ENCODE results near the gene DHCR24. TPM values are rescaled to one million over a fixed set of nuclear protein-coding genes. Genes with fewer than 3 reads are reported as not detected.

Gene DHCR24
- polyA plus RNA-seq, 1 experiment: 60.5 TPM

DNA sequence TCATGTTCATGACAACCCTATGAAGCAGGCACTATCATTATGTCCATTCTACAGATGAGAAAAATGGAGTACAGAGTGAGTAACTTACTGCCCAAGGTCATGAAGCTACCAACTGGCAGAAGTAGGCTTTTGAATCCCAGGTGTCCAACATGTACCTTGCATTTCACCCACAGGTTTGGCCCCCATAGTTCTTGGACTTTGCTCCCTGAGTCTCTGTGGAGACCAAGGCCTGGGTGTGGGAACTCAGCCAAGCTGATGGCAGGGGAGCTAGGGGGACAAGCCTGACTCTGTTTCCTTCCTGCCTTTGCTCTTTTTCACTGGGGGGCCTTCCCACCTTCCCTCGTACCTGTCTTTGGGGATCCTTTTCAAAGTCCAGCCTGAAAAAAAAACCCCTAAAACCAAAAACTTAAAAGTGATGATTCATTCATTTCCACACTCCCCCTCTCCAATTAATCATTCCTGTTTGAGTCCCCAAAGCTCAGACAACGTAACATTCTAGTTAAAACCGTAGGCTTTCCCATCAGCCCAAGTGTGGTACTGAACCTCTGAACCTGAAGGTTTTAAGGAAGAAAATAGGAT lies 77.4 kb downstream of the DHCR24 start:
- Histone ChIP-seq H3K27me3 (ENCODE audit: control insufficient read depth, insufficient read depth, low read length) (peaks cover 23% of the 10 kb centered on the region), H3K9me3 (ENCODE audit: control insufficient read depth, insufficient read depth, low read length) (no peaks in the 10 kb centered on the region; the same call in 1 of the 2 replicates), H3K27ac (ENCODE audit: low read depth, low read length) (no peak overlapping the region), H3K4me3 (ENCODE audit: low read depth, low read length) (no peak overlapping the region)
- DNase-seq (ENCODE audit: low read depth, low spot score): no peak
- TF ChIP-seq, protein P1, sequence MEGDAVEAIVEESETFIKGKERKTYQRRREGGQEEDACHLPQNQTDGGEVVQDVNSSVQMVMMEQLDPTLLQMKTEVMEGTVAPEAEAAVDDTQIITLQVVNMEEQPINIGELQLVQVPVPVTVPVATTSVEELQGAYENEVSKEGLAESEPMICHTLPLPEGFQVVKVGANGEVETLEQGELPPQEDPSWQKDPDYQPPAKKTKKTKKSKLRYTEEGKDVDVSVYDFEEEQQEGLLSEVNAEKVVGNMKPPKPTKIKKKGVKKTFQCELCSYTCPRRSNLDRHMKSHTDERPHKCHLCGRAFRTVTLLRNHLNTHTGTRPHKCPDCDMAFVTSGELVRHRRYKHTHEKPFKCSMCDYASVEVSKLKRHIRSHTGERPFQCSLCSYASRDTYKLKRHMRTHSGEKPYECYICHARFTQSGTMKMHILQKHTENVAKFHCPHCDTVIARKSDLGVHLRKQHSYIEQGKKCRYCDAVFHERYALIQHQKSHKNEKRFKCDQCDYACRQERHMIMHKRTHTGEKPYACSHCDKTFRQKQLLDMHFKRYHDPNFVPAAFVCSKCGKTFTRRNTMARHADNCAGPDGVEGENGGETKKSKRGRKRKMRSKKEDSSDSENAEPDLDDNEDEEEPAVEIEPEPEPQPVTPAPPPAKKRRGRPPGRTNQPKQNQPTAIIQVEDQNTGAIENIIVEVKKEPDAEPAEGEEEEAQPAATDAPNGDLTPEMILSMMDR (IDR thresholded peaks at IDR 0.05; ENCODE audit: low read depth, low read length): no peak
- POLR2A ChIA-PET: no interaction called here
- CTCF ChIA-PET: interaction anchor here (0.6 to 1.9 kb wide), 17 partner anchors 9 to 1326 kb away, joined by 3 to 8 read pairs (median 3); partner anchors contain the start of gene TTC22

DNA sequence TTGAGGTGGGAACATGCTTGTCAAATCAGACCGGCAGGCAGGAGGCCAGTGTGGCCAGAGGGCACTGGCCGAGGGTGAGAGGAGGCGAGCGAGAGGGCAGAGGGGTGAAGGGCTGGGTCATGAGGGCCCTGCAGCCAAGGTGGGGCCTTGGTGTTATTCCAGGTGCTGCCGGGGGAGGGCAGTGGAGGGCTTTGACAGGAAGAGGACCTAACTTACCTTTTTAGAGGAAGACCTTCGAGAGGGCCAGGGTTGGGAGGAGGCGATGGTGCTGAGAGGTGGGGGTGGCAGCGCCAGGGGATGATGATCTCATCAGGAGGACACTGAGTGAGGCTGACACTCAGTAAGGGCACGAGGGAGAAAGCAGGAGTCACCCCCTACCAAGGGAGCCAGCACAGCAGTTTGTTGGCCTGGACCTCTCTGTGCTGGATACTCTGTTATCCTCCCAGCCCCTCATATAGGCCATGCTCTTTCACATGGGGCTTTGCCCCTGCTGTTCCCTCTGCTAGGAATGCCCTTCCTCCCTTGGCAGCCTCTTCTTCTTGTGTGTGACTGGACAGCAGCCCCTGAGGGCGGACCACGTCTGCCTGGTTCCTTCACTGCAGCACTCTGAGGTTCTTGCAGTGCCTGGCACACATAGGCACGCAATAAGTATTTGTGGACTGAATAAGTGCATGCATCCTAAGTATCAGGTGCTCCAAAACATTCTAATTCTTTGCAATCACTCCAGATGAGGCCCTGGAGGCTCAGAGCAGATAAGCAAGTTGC lies 78.4 kb downstream of the DHCR24 start:
- Histone ChIP-seq H3K4me3 (ENCODE audit: low read depth, low read length) (no peak overlapping the region), H3K9me3 (ENCODE audit: control insufficient read depth, insufficient read depth, low read length) (no peaks in the 10 kb centered on the region; the same call in 1 of the 2 replicates), H3K27me3 (ENCODE audit: control insufficient read depth, insufficient read depth, low read length) (peaks cover 16% of the 10 kb centered on the region), H3K27ac (ENCODE audit: low read depth, low read length) (no peak overlapping the region)
- POLR2A ChIA-PET: no interaction called here
- TF ChIP-seq, protein P1 (IDR thresholded peaks at IDR 0.05; ENCODE audit: low read depth, low read length): peak; percentile 38; the same call in 1 of the 2 replicates
- CTCF ChIA-PET: interaction anchor here (0.7 to 1.9 kb wide), 9 partner anchors 8 to 319 kb away, joined by 3 to 8 read pairs (median 3); partner anchors contain the start of gene TTC22
- no peak for DNase-seq (ENCODE audit: low read depth, low spot score)

DNA sequence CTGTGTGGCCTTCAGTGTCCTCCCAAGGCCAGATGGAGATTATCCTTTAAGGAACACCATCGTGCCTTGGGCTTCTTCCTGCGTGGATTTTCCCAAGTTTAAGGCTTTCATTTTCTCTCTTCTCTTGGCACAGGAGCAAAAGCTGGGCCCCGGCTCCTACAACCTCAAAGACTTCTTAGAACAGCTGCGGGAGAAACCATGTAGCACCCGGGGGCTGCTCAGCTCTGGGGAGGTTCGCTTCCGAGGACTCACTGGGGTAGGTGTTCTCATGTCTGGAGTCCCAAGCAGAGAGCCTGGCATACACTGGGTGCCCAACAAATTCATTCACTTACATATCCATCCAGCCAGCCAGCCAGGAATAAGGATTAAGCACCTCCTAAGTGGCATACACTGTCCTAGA lies 79.2 kb downstream of the DHCR24 start:
- Histone ChIP-seq H3K27ac (ENCODE audit: low read depth, low read length) (no peak overlapping the region), H3K27me3 (ENCODE audit: control insufficient read depth, insufficient read depth, low read length) (peaks cover 10% of the 10 kb centered on the region), H3K9me3 (ENCODE audit: control insufficient read depth, insufficient read depth, low read length) (no peaks in the 10 kb centered on the region), H3K4me3 (ENCODE audit: low read depth, low read length) (no peak overlapping the region)
- TF ChIP-seq, protein P1 (IDR thresholded peaks at IDR 0.05; ENCODE audit: low read depth, low read length): no peak
- CTCF ChIA-PET: no interaction called here
- no peak for DNase-seq (ENCODE audit: low read depth, low spot score)
- POLR2A ChIA-PET: no interaction called here

DNA sequence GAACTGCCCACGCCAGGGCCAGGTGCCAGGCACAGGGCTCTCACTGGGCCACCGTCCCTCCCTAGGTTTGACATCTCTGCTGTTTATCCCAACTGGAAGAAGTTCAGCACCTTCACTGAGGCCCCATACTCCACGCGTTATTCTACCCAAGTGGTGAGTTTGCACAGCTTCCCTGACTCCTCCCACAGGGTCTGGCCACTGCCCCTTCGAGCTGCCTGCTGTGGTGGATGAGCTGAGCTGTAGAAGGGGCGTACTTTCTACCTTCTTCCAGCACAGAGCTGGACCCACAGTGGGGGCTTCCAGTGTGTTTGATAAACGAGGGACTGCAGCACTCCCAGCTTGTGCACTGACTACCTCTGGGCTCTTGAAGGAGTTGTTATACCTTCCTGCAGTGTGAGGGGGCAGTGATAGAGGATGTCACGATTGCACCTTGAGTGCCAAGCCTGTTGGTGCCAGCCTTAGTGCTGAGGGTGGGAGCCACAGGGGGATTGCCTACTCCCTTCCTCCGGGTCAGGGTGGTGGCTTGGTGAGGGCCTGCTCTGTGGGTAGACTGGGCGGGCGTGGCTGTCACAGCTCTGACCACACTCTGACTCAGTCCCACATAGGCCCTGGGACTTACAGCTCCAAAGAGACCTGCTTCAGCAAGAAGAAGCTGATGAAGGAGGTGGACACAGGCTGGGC lies 79.9 kb downstream of the DHCR24 start:
- no peak overlapping the region for H3K27ac ChIP-seq (ENCODE audit: low read depth, low read length)
- no peak overlapping the region for H3K4me3 ChIP-seq (ENCODE audit: low read depth, low read length)
- CTCF ChIA-PET: no interaction called here
- POLR2A ChIA-PET: no interaction called here
- H3K27me3 ChIP-seq (ENCODE audit: control insufficient read depth, insufficient read depth, low read length): peaks cover 3% of the 10 kb centered on the region
- TF ChIP-seq, protein P1 (IDR thresholded peaks at IDR 0.05; ENCODE audit: low read depth, low read length): no peak
- no peaks in the 10 kb centered on the region for H3K9me3 ChIP-seq (ENCODE audit: control insufficient read depth, insufficient read depth, low read length)
- DNase-seq (ENCODE audit: low read depth, low spot score): no peak

DNA sequence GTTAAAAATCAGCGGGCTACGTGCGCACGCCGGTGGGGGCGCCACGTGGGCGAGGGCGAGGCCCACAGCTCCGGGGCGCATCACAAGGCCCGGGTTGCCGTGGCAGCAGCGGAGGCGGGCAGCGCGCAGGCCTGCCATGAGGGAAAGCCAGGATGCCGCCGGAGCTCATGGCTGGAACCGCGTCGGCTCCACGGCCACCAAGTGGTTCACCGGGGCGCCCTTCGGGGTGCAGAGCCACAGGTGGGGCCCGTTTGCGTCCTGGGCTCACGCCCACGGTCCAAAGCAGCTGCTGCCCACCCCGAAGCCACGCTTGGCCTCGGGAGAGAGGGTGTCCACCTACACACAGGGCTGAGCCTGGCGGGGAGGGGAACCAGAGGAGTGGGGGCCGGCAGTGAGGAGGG lies 81.0 kb downstream of the DHCR24 start:
- TF ChIP-seq, protein P1 (IDR thresholded peaks at IDR 0.05; ENCODE audit: low read depth, low read length): no peak
- no peak for DNase-seq (ENCODE audit: low read depth, low spot score)
- Histone ChIP-seq H3K9me3 (ENCODE audit: control insufficient read depth, insufficient read depth, low read length) (no peaks in the 10 kb centered on the region), H3K4me3 (ENCODE audit: low read depth, low read length) (no peak overlapping the region), H3K27me3 (ENCODE audit: control insufficient read depth, insufficient read depth, low read length) (peaks cover 13% of the 10 kb centered on the region), H3K27ac (ENCODE audit: low read depth, low read length) (no peak overlapping the region)
- ChIA-PET POLR2A (no interaction called here), CTCF (no interaction called here)

Data from AG04450 (cell line).